ENCODE results near the gene POC1B.

DNA sequence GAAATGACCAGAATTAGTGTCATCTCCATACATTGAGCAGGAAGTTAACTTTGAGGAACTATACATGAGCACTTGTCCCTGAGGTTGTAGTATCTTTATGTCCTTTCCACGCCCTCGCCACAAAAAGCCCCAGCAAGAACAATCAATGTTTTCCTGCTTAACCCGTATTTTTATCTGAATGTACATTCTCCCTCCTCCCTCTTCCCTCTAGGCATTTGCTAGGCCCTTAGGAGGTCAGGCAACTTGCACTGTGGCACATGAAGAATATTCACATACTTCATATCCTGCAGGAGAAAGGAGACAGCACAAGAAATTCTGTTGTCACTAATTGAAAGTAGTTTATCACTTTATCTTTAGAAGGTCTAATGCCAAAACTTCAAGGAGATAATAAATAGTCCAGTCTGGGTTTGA lies 155.4 kb downstream of the POC1B start:
- TF ChIP-seq EZH2 (IDR thresholded peaks at IDR 0.05; ENCODE audit: insufficient read depth, poor library complexity, severe bottlenecking): no peak
- no peak for TF ChIP-seq EZH2phosphoT487 (IDR thresholded peaks at IDR 0.05; ENCODE audit: insufficient read depth, low read depth)

All from GM23248 (cell line).